D721Med (cell line): Measurements from ENCODE around the gene UBA52.

Experiments
- DNase-seq: peaks from one replicate; pipeline ENCODE4 v3.0.0; 2011; ENCODE audit warnings: low spot score; ENCODE audit not compliant: insufficient read length
- FAIRE-seq: peaks from 2 replicates; lab custom pipeline; 2011; peaks lifted over from hg19 to GRCh38; lab: Jason Lieb, UNC
- CTCF ChIP-seq: IDR thresholded peaks from 2 replicates; pipeline ENCODE4 v1.5.1; 2012; ENCODE audit warnings: mild to moderate bottlenecking, control low read depth; ENCODE audit not compliant: insufficient read depth; ENCODE audit errors: missing control alignments

The UBA52 gene

GRCh38 chr19:18557411-18558201, 14.1 kb upstream of the UBA52 start, which contains the start of gene KXD1:
KXD1 (plus strand) TSS chr19:18557870; CDS start chr19:18562057, 4,187 bp downstream.
- DNase-seq (peak; percentile 86), FAIRE-seq (no peak)

GRCh38 chr19:18558202-18558555, 13.5 kb upstream of the UBA52 start:
- DNase-seq (no peak), FAIRE-seq (no peak)
- TF ChIP-seq CTCF, result no peak

More at GRCh38 chr19:18557411-18558201, 14.1 kb upstream of the UBA52 start, which contains the start of gene KXD1:
- no peak for TF ChIP-seq CTCF

GRCh38 chr19:18558604-18559003, 13.1 kb upstream of the UBA52 start:
- DNase-seq (no peak), FAIRE-seq (no peak)
- no peak for TF ChIP-seq CTCF

GRCh38 chr19:18559685-18560084, 12.0 kb upstream of the UBA52 start:
- no peak for FAIRE-seq
- no peak for TF ChIP-seq CTCF
- DNase-seq, result no peak

GRCh38 chr19:18562086-18562485, 9.6 kb upstream of the UBA52 start:
- FAIRE-seq (no peak), DNase-seq (no peak)
- no peak for TF ChIP-seq CTCF

GRCh38 chr19:18566953-18567352, 4.7 kb upstream of the UBA52 start:
- FAIRE-seq, result no peak
- TF ChIP-seq CTCF, result no peak
- DNase-seq, result no peak

- FAIRE-seq, result no peak
- no peak for TF ChIP-seq CTCF
- DNase-seq, result no peak
These were observed 3.3 kb upstream of the UBA52 start for GRCh38 chr19:18568367-18568766.
